OCI-LY3 (cell line): ENCODE results near the gene CXCL16.
"Not testable (repeated sequence)": the region's sequence is repeated elsewhere in the genome, so short reads cannot be mapped to it uniquely, and the experiment has no call there.

Source experiments
- H2AFZ ChIP-seq: fragments of 200-600, 300-600 bp; shearing (Covaris generic); 2 replicates; pipeline ENCODE4 v1.6.0; 2014; ENCODE audit warnings: antibody characterized with exemption, low read depth, low read length
- H3K27ac ChIP-seq: fragments of 200-600, 300-600 bp; sonication (generic); 2 replicates; pipeline ENCODE4 v1.5.1; 2014; ENCODE audit warnings: mild to moderate bottlenecking, low read length, moderate library complexity, mixed read lengths
- H3K27me3 ChIP-seq: fragments of 200-600, 300-600 bp; sonication (generic); 2 replicates; pipeline ENCODE4 v1.6.1; 2014; ENCODE audit warnings: low read depth, low read length, mixed read lengths
- H3K36me3 ChIP-seq: fragments of 200-600, 300-600 bp; sonication (generic); replicated peaks from 2 replicates; pipeline ENCODE3; 2014; ENCODE audit warnings: low read depth, low read length, mixed read lengths
- H3K4me1 ChIP-seq: fragments of 300-600, 200-600 bp; sonication (generic); 2 replicates; pipeline ENCODE4 v1.6.1; 2014; ENCODE audit warnings: low read length, mixed read lengths
- H3K4me2 ChIP-seq: fragments of 200-600, 300-600 bp; sonication (generic); 2 replicates; pipeline ENCODE4 v1.6.1; 2014; ENCODE audit warnings: low read length, mixed read lengths
- H3K4me3 ChIP-seq: fragments of 300-600, 200-600 bp; sonication (generic); 2 replicates; pipeline ENCODE4 v1.5.1; 2014; ENCODE audit warnings: antibody characterized with exemption, mild to moderate bottlenecking, low read length, moderate library complexity
- H3K79me2 ChIP-seq: fragments of 300-600, 200-600 bp; shearing (Covaris generic); 2 replicates; pipeline ENCODE4 v1.6.1; 2014; ENCODE audit warnings: mild to moderate bottlenecking, low read length, mixed read lengths
- H3K9ac ChIP-seq: fragments of 300-600, 200-600 bp; shearing (Covaris generic); 2 replicates; pipeline ENCODE4 v1.6.0; 2014; ENCODE audit warnings: mild to moderate bottlenecking, low read length, moderate library complexity
- H3K9me3 ChIP-seq: fragments of 200-600, 300-600 bp; shearing (Covaris generic); 2 replicates; pipeline ENCODE4 v1.6.1; 2014; ENCODE audit warnings: low read length, mixed read lengths; ENCODE audit not compliant: insufficient read depth
- H4K20me1 ChIP-seq: fragments of 200-600, 300-600 bp; sonication (generic); 2 replicates; pipeline ENCODE4 v1.6.1; 2016; ENCODE audit warnings: low read length, mixed read lengths; ENCODE audit not compliant: insufficient read depth
- CTCF ChIP-seq: fragments of 200-600, 300-600 bp; sonication (generic); IDR thresholded peaks from 2 replicates; pipeline ENCODE4 v1.5.1; 2014; ENCODE audit warnings: antibody characterized with exemption, low read length, low read depth
- EZH2phosphoT487 ChIP-seq: fragments of 200-600 bp; shearing (Covaris generic); IDR thresholded peaks from 2 replicates; pipeline ENCODE4 v1.6.1; 2018; ENCODE audit warnings: antibody characterized with exemption, mixed run types, low read depth

Gene CXCL16

DNA sequence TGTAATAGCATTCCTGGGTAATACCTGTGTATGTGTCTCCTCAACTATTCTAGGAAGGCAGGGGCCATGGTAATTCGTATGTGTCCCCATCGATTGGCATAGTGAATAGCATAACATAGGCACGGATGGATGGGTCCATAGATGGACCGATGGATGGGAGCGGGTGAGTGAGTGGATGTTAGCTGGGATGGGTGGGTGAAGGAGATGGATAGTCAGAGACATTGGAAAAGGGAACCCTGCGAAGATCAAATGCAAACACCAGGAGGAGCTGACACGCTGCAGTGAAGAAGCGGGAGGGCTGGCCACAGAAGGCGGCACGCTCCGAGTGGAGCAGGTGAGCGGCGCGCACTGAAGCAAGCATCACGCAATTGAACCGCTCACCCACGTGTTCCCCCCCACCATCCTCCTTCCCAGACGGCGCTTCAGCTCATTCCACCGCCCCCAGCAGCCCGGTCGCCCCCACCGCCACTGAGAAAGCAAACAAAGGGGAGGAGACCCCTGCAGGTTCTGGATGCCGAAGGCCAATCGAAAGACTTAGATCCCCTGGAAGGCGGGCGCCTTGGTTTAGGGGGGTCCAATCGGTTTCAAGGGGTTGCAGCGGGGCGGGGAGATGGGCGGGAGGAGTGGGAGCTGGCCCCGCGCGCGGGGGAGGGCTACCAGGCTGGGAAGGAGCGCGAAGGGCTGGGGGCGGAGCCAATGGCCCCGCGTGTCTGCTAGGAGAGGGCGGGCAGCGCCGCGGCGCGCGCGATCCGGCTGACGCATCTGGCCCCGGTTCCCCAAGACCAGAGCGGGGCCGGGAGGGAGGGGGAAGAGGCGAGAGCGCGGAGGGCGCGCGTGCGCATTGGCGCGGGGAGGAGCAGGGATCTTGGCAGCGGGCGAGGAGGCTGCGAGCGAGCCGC lies 29.7 kb downstream of the CXCL16 start, which contains the start of gene ARRB2:
Gene ARRB2, plus strand, starts transcription at position 839 of the 899 bp plus-strand sequence. CDS start 90 bp downstream, outside the sequence.
- Histone ChIP-seq H3K9me3 (no peaks in the 10 kb centered on the region), H3K36me3 (no peaks in the 10 kb centered on the region), H3K4me2 (peak within 1 kb of the TSS; percentile 98), H3K9ac (peak within 1 kb of the TSS; percentile 85), H3K4me3 (peak within 1 kb of the TSS; percentile 92), H3K4me1 (peaks cover 15% of the 10 kb centered on the region), H2AFZ (peak within 1 kb of the TSS; percentile 56; the same call in 1 of the 2 replicates), H3K27ac (peak within 1 kb of the TSS; percentile 57), H4K20me1 (no peaks in the 10 kb centered on the region), H3K79me2 (peaks cover 19% of the 10 kb centered on the region), H3K27me3 (no peaks in the 10 kb centered on the region)
- peak; percentile 51 for TF ChIP-seq CTCF
- no peak for TF ChIP-seq EZH2phosphoT487

DNA sequence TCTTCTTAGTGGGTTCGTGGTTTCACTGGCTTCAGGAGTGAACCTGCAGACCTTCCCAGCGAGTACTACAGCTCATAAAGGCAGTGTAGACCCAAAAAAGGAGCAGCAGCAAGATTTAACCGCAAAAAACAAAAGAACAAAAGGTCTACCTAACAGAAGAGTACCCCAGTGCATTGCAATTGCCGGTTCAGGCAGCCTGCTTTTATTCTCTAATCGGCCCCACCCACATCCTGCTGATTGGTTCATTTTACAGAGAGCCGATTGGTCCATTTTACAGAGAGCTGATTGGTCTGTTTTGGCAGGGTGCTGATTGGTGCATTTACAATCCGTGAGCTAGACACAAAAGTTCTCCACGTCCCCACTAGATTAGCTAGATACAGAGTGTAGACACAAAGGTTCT lies 31.3 kb downstream of the CXCL16 start:
- H2AFZ ChIP-seq, result no peak overlapping the region
- TF ChIP-seq CTCF (no peak), EZH2phosphoT487 (no peak)
- peaks cover 34% of the 10 kb centered on the region for H3K79me2 ChIP-seq
- H3K36me3 ChIP-seq, result no peaks in the 10 kb centered on the region
- H3K9me3 ChIP-seq, result no peaks in the 10 kb centered on the region
- H3K27ac ChIP-seq, result no peak overlapping the region
- no peaks in the 10 kb centered on the region for H3K27me3 ChIP-seq
- H4K20me1 ChIP-seq, result no peaks in the 10 kb centered on the region
- peaks cover 18% of the 10 kb centered on the region for H3K4me1 ChIP-seq
- no peak overlapping the region for H3K4me3 ChIP-seq
- no peak overlapping the region for H3K9ac ChIP-seq
- no peak overlapping the region for H3K4me2 ChIP-seq

DNA sequence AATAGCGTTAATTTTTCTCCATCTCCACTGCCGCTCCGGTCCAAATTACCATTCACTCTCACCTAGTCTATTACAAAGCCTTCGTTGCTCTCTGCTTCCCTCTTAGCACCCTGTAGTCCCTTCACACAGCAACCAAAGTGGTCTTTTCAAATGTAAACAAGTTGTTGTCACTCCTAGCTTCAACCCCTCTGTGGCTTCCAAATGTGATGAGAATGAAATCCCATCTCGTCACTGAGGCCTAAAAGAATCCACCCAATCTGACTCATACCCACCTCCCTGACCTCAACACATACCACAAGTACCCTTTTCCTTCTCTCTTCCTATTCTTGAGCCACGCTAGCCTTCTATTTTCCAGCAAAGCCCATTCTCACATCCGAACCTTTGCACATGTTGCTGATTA lies 33.6 kb downstream of the CXCL16 start:
- no peak overlapping the region for H3K9ac ChIP-seq
- no peaks in the 10 kb centered on the region for H3K9me3 ChIP-seq
- H3K4me1 ChIP-seq, result peaks cover 19% of the 10 kb centered on the region
- H2AFZ ChIP-seq, result no peak overlapping the region
- H3K4me3 ChIP-seq, result no peak overlapping the region
- no peak overlapping the region for H3K4me2 ChIP-seq
- no peak overlapping the region for H3K27ac ChIP-seq
- no peak for TF ChIP-seq EZH2phosphoT487
- no peak for TF ChIP-seq CTCF
- no peaks in the 10 kb centered on the region for H3K27me3 ChIP-seq
- H4K20me1 ChIP-seq, result peaks cover 4% of the 10 kb centered on the region; the same call in 1 of the 2 replicates
- peaks cover 41% of the 10 kb centered on the region for H3K79me2 ChIP-seq
- no peaks in the 10 kb centered on the region for H3K36me3 ChIP-seq

- peak overlapping the region; percentile 99 for H3K4me3 ChIP-seq
- H3K9me3 ChIP-seq, result no peaks in the 10 kb centered on the region
- peaks cover 4% of the 10 kb centered on the region; the same call in 1 of the 2 replicates for H4K20me1 ChIP-seq
- no peaks in the 10 kb centered on the region for H3K27me3 ChIP-seq
- peaks cover 50% of the 10 kb centered on the region for H3K79me2 ChIP-seq
- H3K4me2 ChIP-seq, result peak overlapping the region; percentile 64
- H3K9ac ChIP-seq, result peak overlapping the region; percentile 85
- H3K36me3 ChIP-seq, result no peaks in the 10 kb centered on the region
- H3K4me1 ChIP-seq, result peaks cover 19% of the 10 kb centered on the region
- no peak overlapping the region for H3K27ac ChIP-seq
- H2AFZ ChIP-seq, result no peak overlapping the region
- no peak for TF ChIP-seq CTCF
- TF ChIP-seq EZH2phosphoT487, result no peak
Observed at GRCh38 chr17:4704991-4705390, 34.7 kb downstream of the CXCL16 start.

DNA sequence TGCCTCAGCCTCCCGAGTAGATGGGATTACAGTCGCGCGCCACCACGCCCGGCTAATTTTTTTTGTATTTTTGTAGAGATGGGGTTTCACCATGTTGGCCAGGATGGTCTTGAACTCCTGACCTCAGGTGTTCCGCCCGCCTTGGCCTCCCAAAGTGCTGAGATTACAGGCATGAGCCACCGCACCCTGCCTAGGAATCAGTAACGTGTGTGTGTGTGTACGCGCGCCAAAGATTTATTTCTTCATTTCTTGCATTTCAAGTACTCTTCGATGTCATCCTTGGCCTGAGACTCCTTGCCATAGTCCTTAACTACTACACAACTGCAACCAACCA lies 35.2 kb downstream of the CXCL16 start:
- not testable (repeated sequence) for H3K9me3 ChIP-seq, H3K27me3 ChIP-seq, H4K20me1 ChIP-seq, H3K36me3 ChIP-seq, H2AFZ ChIP-seq
- Histone ChIP-seq H3K9ac (peak overlapping the region; percentile 85), H3K4me3 (peak overlapping the region; percentile 99), H3K27ac (peak overlapping the region; percentile 54), H3K4me2 (peak overlapping the region; percentile 64), H3K4me1 (peaks cover 16% of the 10 kb centered on the region), H3K79me2 (peaks cover 54% of the 10 kb centered on the region)
